ES-I3 (cell line): ENCODE measurements around the gene PDE6A.

Source experiments
- H3K36me3 ChIP-seq: 2 replicates; pipeline ENCODE4 v1.6.1; 2013; ENCODE audit warnings: mild to moderate bottlenecking, low read length, control low read depth, moderate library complexity; ENCODE audit not compliant: insufficient read depth
- H3K4me1 ChIP-seq: 2 replicates; pipeline ENCODE4 v1.6.1; 2013; ENCODE audit warnings: mild to moderate bottlenecking, control low read depth, low read length; ENCODE audit not compliant: insufficient read depth
- H3K9ac ChIP-seq: 2 replicates; pipeline ENCODE4 v1.6.1; 2013; ENCODE audit warnings: low read depth, mild to moderate bottlenecking, low read length, moderate library complexity
- H3K9me3 ChIP-seq: 2 replicates; pipeline ENCODE4 v1.6.1; 2013; ENCODE audit warnings: mild to moderate bottlenecking, low read length, moderate library complexity; ENCODE audit not compliant: control insufficient read depth, insufficient read depth

The PDE6A gene

DNA sequence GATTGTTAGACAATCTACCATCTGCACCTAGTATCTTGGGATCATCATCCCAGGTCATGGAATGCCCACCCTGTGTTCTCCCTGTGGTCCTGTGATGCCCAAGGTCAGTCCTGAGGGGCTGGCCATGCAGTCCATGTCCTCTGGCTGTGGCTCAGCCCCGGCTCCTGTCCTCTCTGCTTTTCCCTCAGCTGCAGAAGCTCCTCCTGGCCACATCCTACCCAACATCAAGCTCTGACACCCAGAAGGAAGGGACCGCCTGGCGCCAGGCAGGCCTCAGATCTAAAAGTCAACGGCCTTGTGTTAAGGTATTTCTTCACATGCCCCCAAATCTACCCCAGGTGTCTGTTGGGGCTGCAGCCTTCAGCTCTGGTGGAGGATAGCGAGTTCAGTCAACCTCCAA is 114.0 kb downstream of the PDE6A start:
- no peak overlapping the region for H3K9ac ChIP-seq
- 0 out of 2 replicates have a peak, but pooled peaks cover 3% of the 10 kb centered on the region for H3K36me3 ChIP-seq
- no peaks in the 10 kb centered on the region for H3K9me3 ChIP-seq
- H3K4me1 ChIP-seq, result peaks cover 2% of the 10 kb centered on the region; the same call in 1 of the 2 replicates

- 0 out of 2 replicates have a peak, but pooled peaks cover 3% of the 10 kb centered on the region for H3K36me3 ChIP-seq
- H3K9me3 ChIP-seq, result no peaks in the 10 kb centered on the region
- no peak overlapping the region for H3K9ac ChIP-seq
- peaks cover 2% of the 10 kb centered on the region; the same call in 1 of the 2 replicates for H3K4me1 ChIP-seq
These were observed 114.6 kb downstream of the PDE6A start for GRCh38 chr5:149829954-149830353.

GRCh38 chr5:149828161-149829011 is 116.2 kb downstream of the PDE6A start:
- H3K4me1 ChIP-seq, result peaks cover 3% of the 10 kb centered on the region
- H3K9ac ChIP-seq, result no peak overlapping the region
- H3K9me3 ChIP-seq, result no peaks in the 10 kb centered on the region
- H3K36me3 ChIP-seq, result 0 out of 2 replicates have a peak, but pooled peaks cover 3% of the 10 kb centered on the region

- Histone ChIP-seq H3K9ac (no peak overlapping the region), H3K9me3 (no peaks in the 10 kb centered on the region), H3K4me1 (peaks cover 11% of the 10 kb centered on the region), H3K36me3 (0 out of 2 replicates have a peak, but pooled peaks cover 3% of the 10 kb centered on the region)
These were observed 117.0 kb downstream of the PDE6A start for GRCh38 chr5:149827546-149827945.

DNA sequence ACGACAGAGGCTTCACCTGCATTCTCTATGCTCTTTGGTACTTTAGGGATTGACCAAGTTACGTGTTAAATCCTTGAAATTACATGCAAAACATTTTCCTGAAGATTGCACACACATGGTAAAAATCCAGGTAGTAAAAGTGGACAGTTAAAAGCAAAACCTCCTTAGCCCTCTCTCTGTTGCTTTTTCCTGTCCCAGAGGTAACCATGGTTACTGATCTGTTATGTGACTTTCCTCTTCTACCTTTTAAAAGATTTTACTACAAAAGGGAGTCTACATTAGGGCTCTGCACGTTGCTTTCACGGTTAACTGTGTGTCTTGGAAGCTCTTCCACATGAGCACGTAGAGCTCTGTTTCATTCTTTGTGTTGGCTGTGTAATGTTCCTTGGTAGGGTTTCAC is 117.5 kb downstream of the PDE6A start:
- Histone ChIP-seq H3K9ac (no peak overlapping the region), H3K9me3 (no peaks in the 10 kb centered on the region), H3K4me1 (peaks cover 14% of the 10 kb centered on the region), H3K36me3 (0 out of 2 replicates have a peak, but pooled peaks cover 3% of the 10 kb centered on the region)

DNA sequence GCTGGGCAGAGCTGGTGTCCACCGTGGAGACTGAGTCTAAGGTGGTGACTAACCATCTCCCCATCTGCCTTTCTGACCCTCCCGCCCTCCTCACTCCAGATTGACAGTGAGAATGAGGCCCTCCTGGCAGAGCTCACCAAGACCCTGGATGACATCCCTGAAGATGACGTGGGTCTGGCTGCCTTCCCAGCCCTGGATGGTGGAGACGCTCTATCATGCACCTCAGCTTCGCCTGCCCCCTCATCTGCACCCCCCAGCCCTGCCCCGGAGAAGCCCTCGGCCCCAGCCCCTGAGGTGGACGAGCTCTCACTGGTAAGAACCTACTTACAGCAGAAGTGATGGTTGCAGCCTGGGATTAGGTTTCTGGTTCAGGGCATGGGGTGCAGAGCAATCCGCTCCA is 118.0 kb downstream of the PDE6A start:
- H3K36me3 ChIP-seq, result 0 out of 2 replicates have a peak, but pooled peaks cover 3% of the 10 kb centered on the region
- no peak overlapping the region for H3K9ac ChIP-seq
- peaks cover 14% of the 10 kb centered on the region for H3K4me1 ChIP-seq
- no peaks in the 10 kb centered on the region for H3K9me3 ChIP-seq

DNA sequence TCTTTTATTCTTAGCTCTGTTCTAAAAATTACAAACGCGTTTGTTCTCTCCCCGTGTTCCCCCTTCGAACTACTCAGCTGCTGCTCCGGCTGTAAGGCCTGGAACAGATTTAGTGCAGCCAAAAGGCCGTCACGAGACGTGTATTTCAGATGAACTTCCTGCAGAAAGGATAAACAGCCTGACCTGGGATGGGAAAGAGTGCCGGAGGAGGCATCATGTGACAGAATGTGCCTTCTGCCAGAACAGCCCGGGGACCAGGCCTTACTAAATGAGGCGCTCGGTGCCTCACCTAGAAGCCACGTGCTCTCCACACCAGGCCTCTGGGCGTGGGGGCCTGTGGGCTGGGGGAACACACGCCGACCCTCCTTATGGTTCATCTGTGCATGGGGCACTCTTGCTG is 119.7 kb downstream of the PDE6A start:
- H3K4me1 ChIP-seq, result peaks cover 14% of the 10 kb centered on the region
- peaks cover 3% of the 10 kb centered on the region; the same call in 1 of the 2 replicates for H3K36me3 ChIP-seq
- no peak overlapping the region for H3K9ac ChIP-seq
- no peaks in the 10 kb centered on the region for H3K9me3 ChIP-seq

- H3K9me3 ChIP-seq, result no peaks in the 10 kb centered on the region
- H3K4me1 ChIP-seq, result peaks cover 14% of the 10 kb centered on the region
- peaks cover 3% of the 10 kb centered on the region; the same call in 1 of the 2 replicates for H3K36me3 ChIP-seq
- no peak overlapping the region for H3K9ac ChIP-seq
These were observed 120.5 kb downstream of the PDE6A start for GRCh38 chr5:149824120-149824519.

DNA sequence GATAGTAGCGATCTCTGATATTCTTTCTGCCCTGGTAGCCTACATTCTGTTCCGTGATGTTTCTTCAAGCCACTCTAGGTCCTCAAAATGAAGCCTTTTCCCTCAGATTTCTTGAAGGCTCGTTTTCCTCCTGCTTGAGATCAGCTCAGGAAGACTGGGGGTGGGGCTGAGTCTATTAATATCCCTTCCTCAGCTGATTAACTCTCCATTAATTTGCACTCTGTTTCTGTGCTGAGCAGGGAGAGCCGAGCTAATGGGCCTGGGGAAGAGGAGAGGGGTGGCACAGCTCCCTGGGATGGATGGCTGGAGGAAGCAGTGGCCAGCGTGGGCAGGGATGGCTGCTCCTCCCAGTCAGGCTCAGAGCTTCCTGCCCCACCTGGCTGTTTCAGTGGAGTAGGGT is 121.2 kb downstream of the PDE6A start:
- H3K9me3 ChIP-seq, result no peaks in the 10 kb centered on the region
- peaks cover 12% of the 10 kb centered on the region for H3K4me1 ChIP-seq
- H3K36me3 ChIP-seq, result peaks cover 3% of the 10 kb centered on the region; the same call in 1 of the 2 replicates
- no peak overlapping the region for H3K9ac ChIP-seq

DNA sequence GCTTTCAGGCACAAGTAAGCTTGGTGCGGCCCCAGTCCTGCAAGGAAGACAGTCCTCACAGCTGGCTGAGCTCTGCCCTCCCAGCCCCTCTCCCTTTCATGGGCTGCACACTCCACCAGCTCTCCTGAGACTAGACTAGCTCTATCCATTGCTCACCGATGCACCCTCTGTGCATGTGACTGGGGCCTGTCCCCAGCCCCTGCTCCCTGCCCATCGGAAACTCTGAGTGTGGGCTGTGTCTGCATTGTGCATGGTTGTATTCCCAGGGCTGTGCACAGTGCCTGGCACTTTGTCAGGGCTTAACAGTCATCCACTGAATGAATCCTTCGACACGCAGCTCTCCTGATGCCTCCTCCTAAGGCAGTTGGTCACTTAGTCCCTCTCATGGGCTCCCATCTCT is 122.3 kb downstream of the PDE6A start:
- Histone ChIP-seq H3K36me3 (peaks cover 3% of the 10 kb centered on the region; the same call in 1 of the 2 replicates), H3K4me1 (peaks cover 12% of the 10 kb centered on the region), H3K9me3 (no peaks in the 10 kb centered on the region), H3K9ac (no peak overlapping the region)

- Histone ChIP-seq H3K9ac (no peak overlapping the region), H3K36me3 (peaks cover 3% of the 10 kb centered on the region; the same call in 1 of the 2 replicates), H3K4me1 (peaks cover 12% of the 10 kb centered on the region), H3K9me3 (no peaks in the 10 kb centered on the region)
These were observed 123.8 kb downstream of the PDE6A start for GRCh38 chr5:149820536-149821510.

- H3K4me1 ChIP-seq, result peaks cover 12% of the 10 kb centered on the region
- H3K9ac ChIP-seq, result no peak overlapping the region
- no peaks in the 10 kb centered on the region for H3K9me3 ChIP-seq
- peaks cover 3% of the 10 kb centered on the region; the same call in 1 of the 2 replicates for H3K36me3 ChIP-seq
These were observed 124.6 kb downstream of the PDE6A start for GRCh38 chr5:149820012-149820411.

DNA sequence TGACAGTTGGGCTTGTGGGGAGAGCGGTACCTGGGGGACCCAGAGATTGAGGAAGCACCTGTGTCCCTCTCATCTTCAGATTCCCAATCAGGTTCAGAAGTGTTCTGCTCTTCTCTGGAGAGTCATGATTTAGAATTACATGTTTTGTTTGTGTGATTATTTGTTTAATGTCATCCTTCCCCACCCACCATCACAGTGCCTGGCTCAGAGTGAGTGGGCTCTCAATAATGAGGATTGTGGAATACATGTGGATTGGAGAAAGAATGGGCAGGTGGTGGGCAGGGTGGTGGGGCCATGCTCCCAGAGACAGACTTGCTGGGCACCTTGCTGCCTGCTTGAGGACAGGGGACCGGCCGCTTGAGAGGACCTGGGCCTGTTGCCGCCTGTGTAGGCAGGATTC is 126.5 kb downstream of the PDE6A start:
- H3K36me3 ChIP-seq, result peaks cover 3% of the 10 kb centered on the region; the same call in 1 of the 2 replicates
- no peak overlapping the region for H3K9ac ChIP-seq
- peaks cover 9% of the 10 kb centered on the region for H3K4me1 ChIP-seq

GRCh38 chr5:149817539-149818060 is 127.0 kb downstream of the PDE6A start:
- Histone ChIP-seq H3K36me3 (peaks cover 3% of the 10 kb centered on the region; the same call in 1 of the 2 replicates), H3K4me1 (peaks cover 4% of the 10 kb centered on the region), H3K9ac (no peak overlapping the region), H3K9me3 (no peaks in the 10 kb centered on the region)

More for the DNA sequence above, 126.5 kb downstream of the PDE6A start:
- H3K9me3 ChIP-seq, result no peaks in the 10 kb centered on the region
